Smooth muscle cell (in vitro differentiated cells): ENCODE results near the gene CLOCK. TPM values are rescaled to one million over a fixed set of nuclear protein-coding genes. Genes with fewer than 3 reads are reported as not detected.

Source experiments
- DNase-seq: peaks from one replicate; lab custom pipeline; 2025; ENCODE audit not compliant: unreplicated experiment; lab: John Stamatoyannopoulos, UW
- H2AFZ ChIP-seq: fragments of 200-600 bp; sonication (generic); 2 replicates; pipeline ENCODE4 v1.6.0; 2016; ENCODE audit warnings: antibody characterized with exemption, low read depth, mild to moderate bottlenecking
- H3F3A ChIP-seq: fragments of 200-600 bp; sonication (generic); 2 replicates; pipeline ENCODE4 v1.6.0; 2017; ENCODE audit warnings: antibody characterized with exemption, low read depth
- H3K27ac ChIP-seq: fragments of 200-600 bp; sonication (generic); 2 replicates; pipeline ENCODE4 v1.5.1; 2016; ENCODE audit warnings: low read depth, mild to moderate bottlenecking
- H3K27me3 ChIP-seq: fragments of 200-600 bp; sonication (generic); 2 replicates; pipeline ENCODE4 v1.6.1; 2016; ENCODE audit warnings: low read depth, mild to moderate bottlenecking
- H3K36me3 ChIP-seq: fragments of 200-600 bp; sonication (generic); 2 replicates; pipeline ENCODE4 v1.5.1; 2016; ENCODE audit warnings: low read depth
- H3K4me1 ChIP-seq: fragments of 200-600 bp; sonication (generic); 2 replicates; pipeline ENCODE4 v1.5.1; 2016; ENCODE audit warnings: low read depth
- H3K4me2 ChIP-seq: fragments of 200-600 bp; sonication (generic); 2 replicates; pipeline ENCODE4 v1.6.0; 2016; ENCODE audit warnings: mild to moderate bottlenecking
- H3K4me3 ChIP-seq: fragments of 200-600 bp; sonication (generic); 2 replicates; pipeline ENCODE4 v1.5.1; 2016; ENCODE audit warnings: mild to moderate bottlenecking
- H3K79me2 ChIP-seq: fragments of 200-600 bp; sonication (generic); 2 replicates; pipeline ENCODE4 v1.6.0; 2016; ENCODE audit warnings: low read depth, mild to moderate bottlenecking
- H3K9ac ChIP-seq: fragments of 200-600 bp; sonication (generic); 2 replicates; pipeline ENCODE4 v1.6.0; 2016; ENCODE audit warnings: low read depth
- H3K9me3 ChIP-seq: fragments of 200-600 bp; sonication (generic); replicated peaks from 2 replicates; pipeline ENCODE4 v1.5.1; 2016; ENCODE audit warnings: low read depth
- H4K20me1 ChIP-seq: fragments of 200-600 bp; sonication (generic); 2 replicates; pipeline ENCODE4 v1.6.0; 2016; ENCODE audit warnings: low read depth
- CTCF ChIP-seq: fragments of 200-600 bp; sonication (generic); IDR thresholded peaks from 2 replicates; pipeline ENCODE4 v1.5.1; 2017; ENCODE audit warnings: borderline replicate concordance, mild to moderate bottlenecking, antibody characterized with exemption; ENCODE audit not compliant: insufficient read depth, poor library complexity, severe bottlenecking
- WGBS: methylation state at CpG from one replicate; pipeline ENCODE4 v1.1.7; 2016; ENCODE audit warnings: low lambda C conversion rate; 5-methylcytosine and 5-hydroxymethylcytosine counted together
- polyA plus RNA-seq: library from polyadenylated mRNA; unstranded; fragments of >200 nt; fragmentation: Nextera tagmentation; extraction: Ambion mirVana; gene quantifications from 2 replicates; pipeline ENCODE4 v1.2.1, GENCODE V29; 2016
- total RNA-seq: library from RNA; depleted of rRNA; stranded (reverse); fragments of >200 nt; gene quantifications from 2 replicates; pipeline ENCODE4 v1.2.3, GENCODE V29; 2014

Gene CLOCK
- total and polyA plus RNA-seq, 2 experiments from 2014 or later, result 5.9 to 32.3 TPM

- peaks cover 23% of the 10 kb centered on the region for H3F3A ChIP-seq
- peak overlapping the region; percentile 82 for H3K4me3 ChIP-seq
- H3K4me1 ChIP-seq, result peaks cover 19% of the 10 kb centered on the region
- H4K20me1 ChIP-seq, result peaks cover 21% of the 10 kb centered on the region
- peak overlapping the region; percentile 97 for H3K27ac ChIP-seq
- H2AFZ ChIP-seq, result peak overlapping the region; percentile 98
- no peaks in the 10 kb centered on the region for H3K36me3 ChIP-seq
- TF ChIP-seq CTCF, result no peak
- H3K79me2 ChIP-seq, result peaks cover 26% of the 10 kb centered on the region
- WGBS, result 71% methylated on average over 4 of the region's 4 CpGs
- no peak for DNase-seq
- peak overlapping the region; percentile 93 for H3K9ac ChIP-seq
- H3K27me3 ChIP-seq, result no peaks in the 10 kb centered on the region
- no peaks in the 10 kb centered on the region for H3K9me3 ChIP-seq
- H3K4me2 ChIP-seq, result peak overlapping the region; percentile 88
Observed at GRCh38 chr4:55547918-55548317, 1.2 kb upstream of the CLOCK start.

- Histone ChIP-seq H3K9ac (peak overlapping the region; percentile 93), H3F3A (peaks cover 23% of the 10 kb centered on the region), H3K9me3 (no peaks in the 10 kb centered on the region), H2AFZ (peak overlapping the region; percentile 98), H3K4me2 (peak overlapping the region; percentile 88), H3K27me3 (no peaks in the 10 kb centered on the region), H3K4me3 (peak overlapping the region; percentile 82), H4K20me1 (peaks cover 26% of the 10 kb centered on the region), H3K27ac (peak overlapping the region; percentile 97), H3K79me2 (peaks cover 31% of the 10 kb centered on the region), H3K4me1 (peaks cover 19% of the 10 kb centered on the region), H3K36me3 (no peaks in the 10 kb centered on the region)
- no peak for TF ChIP-seq CTCF
- 2% methylated on average over 10 of the region's 10 CpGs for WGBS
- DNase-seq, result no peak
Observed at GRCh38 chr4:55547466-55547770, 709 bp upstream of the CLOCK start.

- peak; percentile 80 for DNase-seq
- peaks cover 23% of the 10 kb centered on the region for H3F3A ChIP-seq
- peak overlapping the region; percentile 82 for H3K4me3 ChIP-seq
- H3K27ac ChIP-seq, result peak overlapping the region; percentile 97
- peak overlapping the region; percentile 93 for H3K9ac ChIP-seq
- no peaks in the 10 kb centered on the region for H3K27me3 ChIP-seq
- H3K36me3 ChIP-seq, result no peaks in the 10 kb centered on the region
- peak overlapping the region; percentile 88 for H3K4me2 ChIP-seq
- whole genome bisulfite sequencing, result no CpG with 5 or more reads among the region's 16 CpGs
- H3K79me2 ChIP-seq, result peaks cover 40% of the 10 kb centered on the region
- peaks cover 19% of the 10 kb centered on the region for H3K4me1 ChIP-seq
- TF ChIP-seq CTCF, result no peak
- H2AFZ ChIP-seq, result peak overlapping the region; percentile 98
- no peaks in the 10 kb centered on the region for H3K9me3 ChIP-seq
- H4K20me1 ChIP-seq, result peaks cover 33% of the 10 kb centered on the region
Observed at GRCh38 chr4:55546506-55546755, 278 bp downstream of the CLOCK start.

- 1% methylated on average over 57 of the region's 87 CpGs for WGBS
- peaks cover 23% of the 10 kb centered on the region for H3F3A ChIP-seq
- DNase-seq, result peak; percentile 73
- H3K4me2 ChIP-seq, result peak overlapping the region; percentile 88
- no peaks in the 10 kb centered on the region for H3K27me3 ChIP-seq
- peak overlapping the region; percentile 82 for H3K4me3 ChIP-seq
- H3K4me1 ChIP-seq, result peaks cover 19% of the 10 kb centered on the region
- H3K79me2 ChIP-seq, result peaks cover 45% of the 10 kb centered on the region
- no peak for TF ChIP-seq CTCF
- peak overlapping the region; percentile 93 for H3K9ac ChIP-seq
- peaks cover 38% of the 10 kb centered on the region for H4K20me1 ChIP-seq
- peak overlapping the region; percentile 97 for H3K27ac ChIP-seq
- no peaks in the 10 kb centered on the region for H3K9me3 ChIP-seq
- no peaks in the 10 kb centered on the region for H3K36me3 ChIP-seq
- H2AFZ ChIP-seq, result peak overlapping the region; percentile 98
Observed at GRCh38 chr4:55545641-55546505, 836 bp downstream of the CLOCK start.
